ENCODE results near the gene PGAM5. TPM values are rescaled to one million over a fixed set of nuclear protein-coding genes. Genes with fewer than 3 reads are reported as not detected.

PGAM5 gene
- total RNA-seq, 2 donors from 2014 or later: 33.3 to 85.6 TPM

- intact Hi-C loops (cut with DNase I): no loop called here
- H3K9ac ChIP-seq (ENCODE audit: low read depth in 2 of 2, low read length in 2 of 2): no peak overlapping the region
- no peaks in the 10 kb centered on the region for H3K4me1 ChIP-seq
- H3K9me3 ChIP-seq: no peaks in the 10 kb centered on the region
- no peak overlapping the region for H3K27ac ChIP-seq
- TF ChIP-seq, protein P1, sequence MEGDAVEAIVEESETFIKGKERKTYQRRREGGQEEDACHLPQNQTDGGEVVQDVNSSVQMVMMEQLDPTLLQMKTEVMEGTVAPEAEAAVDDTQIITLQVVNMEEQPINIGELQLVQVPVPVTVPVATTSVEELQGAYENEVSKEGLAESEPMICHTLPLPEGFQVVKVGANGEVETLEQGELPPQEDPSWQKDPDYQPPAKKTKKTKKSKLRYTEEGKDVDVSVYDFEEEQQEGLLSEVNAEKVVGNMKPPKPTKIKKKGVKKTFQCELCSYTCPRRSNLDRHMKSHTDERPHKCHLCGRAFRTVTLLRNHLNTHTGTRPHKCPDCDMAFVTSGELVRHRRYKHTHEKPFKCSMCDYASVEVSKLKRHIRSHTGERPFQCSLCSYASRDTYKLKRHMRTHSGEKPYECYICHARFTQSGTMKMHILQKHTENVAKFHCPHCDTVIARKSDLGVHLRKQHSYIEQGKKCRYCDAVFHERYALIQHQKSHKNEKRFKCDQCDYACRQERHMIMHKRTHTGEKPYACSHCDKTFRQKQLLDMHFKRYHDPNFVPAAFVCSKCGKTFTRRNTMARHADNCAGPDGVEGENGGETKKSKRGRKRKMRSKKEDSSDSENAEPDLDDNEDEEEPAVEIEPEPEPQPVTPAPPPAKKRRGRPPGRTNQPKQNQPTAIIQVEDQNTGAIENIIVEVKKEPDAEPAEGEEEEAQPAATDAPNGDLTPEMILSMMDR (IDR thresholded peaks at IDR 0.05): no peak
- no peak overlapping the region for H3K4me3 ChIP-seq
- no peak for DNase-seq
- H3K36me3 ChIP-seq: no peaks in the 10 kb centered on the region
- H3K27me3 ChIP-seq: no peaks in the 10 kb centered on the region
Observed at GRCh38 chr12:132724506-132725241, 14.0 kb downstream of the PGAM5 start.

- Histone ChIP-seq H3K9me3 (no peaks in the 10 kb centered on the region), H3K4me1 (no peaks in the 10 kb centered on the region), H3K9ac (ENCODE audit: low read depth in 2 of 2, low read length in 2 of 2) (no peak overlapping the region), H3K27ac (no peak overlapping the region), H3K4me3 (no peak overlapping the region), H3K36me3 (no peaks in the 10 kb centered on the region), H3K27me3 (no peaks in the 10 kb centered on the region)
- intact Hi-C loops (cut with DNase I): no loop called here
- TF ChIP-seq, protein P1 (IDR thresholded peaks at IDR 0.05): no peak
- no peak for DNase-seq
Observed at GRCh38 chr12:132726386-132726785, 15.7 kb downstream of the PGAM5 start.

GRCh38 chr12:132727091-132727794, 16.6 kb downstream of the PGAM5 start:
- Histone ChIP-seq H3K9ac (ENCODE audit: low read depth in 2 of 2, low read length in 2 of 2) (no peak overlapping the region), H3K4me3 (no peak overlapping the region), H3K27ac (no peak overlapping the region), H3K9me3 (no peaks in the 10 kb centered on the region), H3K27me3 (no peaks in the 10 kb centered on the region), H3K36me3 (no peaks in the 10 kb centered on the region), H3K4me1 (no peaks in the 10 kb centered on the region)
- TF ChIP-seq, protein P1 (IDR thresholded peaks at IDR 0.05): no peak
- intact Hi-C loops (cut with DNase I): no loop called here
- DNase-seq: no peak

- Histone ChIP-seq H3K27ac (no peak overlapping the region), H3K27me3 (no peaks in the 10 kb centered on the region), H3K36me3 (no peaks in the 10 kb centered on the region), H3K4me3 (no peak overlapping the region), H3K4me1 (no peaks in the 10 kb centered on the region), H3K9me3 (no peaks in the 10 kb centered on the region), H3K9ac (ENCODE audit: low read depth in 2 of 2, low read length in 2 of 2) (no peak overlapping the region)
- DNase-seq: no peak
- intact Hi-C loops (cut with DNase I): no loop called here
- TF ChIP-seq, protein P1 (IDR thresholded peaks at IDR 0.05): no peak
Observed at GRCh38 chr12:132728502-132728901, 17.9 kb downstream of the PGAM5 start.

DNA sequence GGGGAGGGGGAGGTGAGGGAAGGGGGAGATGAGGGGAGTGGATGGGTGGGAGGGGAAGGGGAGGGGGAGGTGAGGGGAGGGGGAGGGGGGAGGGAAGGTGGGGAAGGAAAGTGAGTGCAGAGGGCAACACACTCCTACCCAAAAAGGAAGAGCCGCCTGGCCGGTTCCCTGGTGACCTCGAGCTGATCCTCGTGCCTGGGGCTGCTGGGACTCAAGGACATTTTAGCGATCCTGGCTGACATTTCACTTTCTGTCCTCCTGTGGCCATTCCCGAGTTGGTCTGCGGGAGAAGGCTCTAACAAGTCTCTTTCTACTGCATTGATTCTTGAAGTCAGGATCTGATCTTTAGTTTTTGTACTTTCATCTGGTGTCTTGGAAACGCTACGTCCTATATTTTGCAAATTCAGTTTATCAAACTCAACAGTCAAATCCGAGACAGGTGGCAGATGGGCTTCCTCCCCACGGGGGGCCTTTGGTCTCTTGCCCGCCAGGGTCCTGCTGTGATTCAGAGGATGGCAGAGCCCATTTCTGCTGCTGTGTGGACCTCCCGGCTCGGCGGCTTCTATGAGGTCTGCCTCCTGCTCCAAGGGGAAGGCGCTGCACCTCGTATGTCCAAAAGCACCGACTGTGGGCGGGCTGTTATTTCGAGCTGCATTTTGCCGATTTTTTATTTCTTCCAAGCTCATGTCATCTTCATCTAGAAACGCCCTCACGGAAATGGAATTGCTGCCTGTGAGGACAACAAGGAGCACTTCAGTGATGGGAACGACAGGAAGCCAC, 19.1 kb downstream of the PGAM5 start:
- no peaks in the 10 kb centered on the region for H3K4me1 ChIP-seq
- no peak overlapping the region for H3K27ac ChIP-seq
- intact Hi-C loops (cut with DNase I): no loop called here
- no peak overlapping the region for H3K4me3 ChIP-seq
- TF ChIP-seq, protein P1 (IDR thresholded peaks at IDR 0.05): no peak
- H3K9me3 ChIP-seq: no peaks in the 10 kb centered on the region
- H3K9ac ChIP-seq (ENCODE audit: low read depth in 2 of 2, low read length in 2 of 2): no peak overlapping the region
- DNase-seq: no peak
- H3K27me3 ChIP-seq: no peaks in the 10 kb centered on the region
- H3K36me3 ChIP-seq: peaks cover 7% of the 10 kb centered on the region
